HAP-1 (cell line): Measurements from ENCODE around the gene VWC2.

Experiments
- DNase-seq, 2 experiments: peaks; one replicate each; pipeline ENCODE4 v3.0.0-alpha.2; 2016 to 2020; ENCODE audit warnings: low spot score in 2 of 2
- H3K27me3 ChIP-seq: fragments of 250-450 bp; sonication (Bioruptor Pico); 2 replicates; pipeline ENCODE4 v1.5.1; 2020; ENCODE audit warnings: low read depth, mild to moderate bottlenecking, moderate library complexity
- H3K36me3 ChIP-seq: fragments of 250-450 bp; sonication (Bioruptor Pico); replicated peaks from 2 replicates; pipeline ENCODE4 v1.5.1; 2020; ENCODE audit warnings: mild to moderate bottlenecking
- H3K4me1 ChIP-seq: fragments of 250-450 bp; sonication (Bioruptor Pico); 2 replicates; pipeline ENCODE4 v1.5.1; 2020; ENCODE audit warnings: mild to moderate bottlenecking
- H3K4me3 ChIP-seq: fragments of 250-450 bp; sonication (Bioruptor Pico); 2 replicates; pipeline ENCODE4 v1.5.1; 2020; ENCODE audit warnings: mild to moderate bottlenecking, moderate library complexity
- H3K9me3 ChIP-seq: fragments of 250-450 bp; sonication (Bioruptor Pico); 2 replicates; pipeline ENCODE4 v1.5.1; 2020; ENCODE audit warnings: mild to moderate bottlenecking, moderate library complexity
- in situ Hi-C: fragments of 300-500 bp; cut with MboI; formaldehyde crosslinking; loops from 3 replicates; pipeline ENCODE4 v1.14.3; 2020; ENCODE audit warnings: low sequenced_read_pairs, inconsistent platforms, mixed read lengths

The VWC2 gene

DNA sequence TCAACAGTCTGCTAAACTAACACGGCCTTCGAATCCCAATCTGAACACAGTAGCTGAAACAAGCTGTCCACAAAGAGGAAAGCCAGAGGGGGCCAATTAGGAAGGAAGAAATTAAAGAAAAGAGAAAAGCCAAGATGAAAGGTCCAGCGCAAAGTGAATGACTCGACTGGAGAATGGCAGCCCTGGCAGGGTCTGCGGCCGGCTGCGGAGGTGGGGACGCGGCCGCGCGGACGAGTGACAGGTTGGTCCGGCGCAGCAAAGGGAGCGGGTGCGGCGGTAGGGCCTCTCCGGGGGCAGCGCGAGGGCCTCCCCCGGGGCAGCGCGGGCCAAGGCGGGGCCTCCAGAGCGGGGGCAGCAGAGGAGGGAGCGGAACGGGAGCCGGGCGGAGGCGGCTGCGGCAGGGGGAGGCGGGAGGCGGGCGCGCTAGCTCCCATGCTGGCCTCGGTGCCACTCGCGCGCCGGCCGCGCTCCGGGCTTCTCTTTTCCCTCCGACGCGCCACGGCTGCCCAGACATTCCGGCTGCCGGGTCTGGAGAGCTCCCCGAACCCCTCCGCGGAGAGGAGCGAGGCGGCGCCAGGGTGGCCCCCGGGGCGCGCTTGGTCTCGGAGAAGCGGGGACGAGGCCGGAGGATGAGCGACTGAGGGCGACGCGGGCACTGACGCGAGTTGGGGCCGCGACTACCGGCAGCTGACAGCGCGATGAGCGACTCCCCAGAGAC lies at the start of gene VWC2:
Gene VWC2, plus strand, starts transcription at position 421 of the 718 bp plus-strand sequence. CDS start 1,798 bp downstream, outside the sequence.
- H3K9me3 ChIP-seq, result no peaks in the 10 kb centered on the region
- 0 out of 2 replicates have a peak within 1 kb of the TSS, but pooled peaks have one; percentile 6 for H3K4me3 ChIP-seq
- DNase-seq, result no peak
- no peaks in the 10 kb centered on the region for H3K36me3 ChIP-seq
- H3K27me3 ChIP-seq, result peaks cover 19% of the 10 kb centered on the region
- H3K4me1 ChIP-seq, result no peaks in the 10 kb centered on the region
- in situ Hi-C loops, result no loop called here

DNA sequence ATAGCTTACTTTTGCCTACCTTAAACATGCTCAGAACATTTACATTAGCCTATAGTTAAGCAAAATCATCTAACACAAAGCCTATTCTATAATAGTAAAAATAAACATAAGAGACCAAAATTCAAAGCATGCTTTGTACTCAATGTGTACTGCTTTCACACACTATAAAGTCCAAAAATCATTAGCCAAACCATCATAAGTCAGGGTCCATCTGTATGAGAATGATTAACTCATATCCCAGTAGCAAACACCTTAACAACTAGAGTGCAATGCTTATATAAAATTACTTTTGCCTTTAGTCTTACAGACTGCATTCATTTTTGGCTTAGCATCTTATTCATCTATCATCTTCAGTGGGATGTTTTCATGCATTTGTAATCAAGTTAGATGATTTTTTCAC lies 49.4 kb upstream of the VWC2 start:
- H3K36me3 ChIP-seq, result no peaks in the 10 kb centered on the region
- no peaks in the 10 kb centered on the region for H3K27me3 ChIP-seq
- H3K9me3 ChIP-seq, result no peaks in the 10 kb centered on the region
- H3K4me3 ChIP-seq, result no peak overlapping the region
- DNase-seq, result no peak
- in situ Hi-C loops, result no loop called here
- no peaks in the 10 kb centered on the region for H3K4me1 ChIP-seq

DNA sequence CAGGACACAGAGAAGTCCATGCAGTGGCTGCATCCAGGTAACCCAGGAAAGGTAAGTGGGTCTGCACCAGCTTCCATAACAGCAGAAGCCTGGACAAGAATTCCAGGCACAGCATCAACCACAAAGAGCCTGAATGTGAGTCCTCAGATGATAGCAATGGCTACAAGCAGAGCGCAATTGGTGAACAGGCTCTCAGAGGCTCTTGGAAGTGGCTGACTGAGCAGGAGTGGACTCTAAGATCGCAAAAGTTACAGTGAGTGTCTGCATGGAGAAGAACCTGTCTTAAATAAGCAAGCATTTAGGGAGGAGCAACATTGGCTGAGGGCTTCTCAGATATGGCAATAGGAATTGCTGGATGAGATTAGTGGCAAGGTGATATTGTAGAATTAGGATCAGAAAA lies 41.6 kb upstream of the VWC2 start:
- no peaks in the 10 kb centered on the region for H3K9me3 ChIP-seq
- H3K4me1 ChIP-seq, result no peaks in the 10 kb centered on the region
- in situ Hi-C loops, result no loop called here
- H3K27me3 ChIP-seq, result no peaks in the 10 kb centered on the region
- no peak overlapping the region for H3K4me3 ChIP-seq
- DNase-seq, result no peak
- no peaks in the 10 kb centered on the region for H3K36me3 ChIP-seq

DNA sequence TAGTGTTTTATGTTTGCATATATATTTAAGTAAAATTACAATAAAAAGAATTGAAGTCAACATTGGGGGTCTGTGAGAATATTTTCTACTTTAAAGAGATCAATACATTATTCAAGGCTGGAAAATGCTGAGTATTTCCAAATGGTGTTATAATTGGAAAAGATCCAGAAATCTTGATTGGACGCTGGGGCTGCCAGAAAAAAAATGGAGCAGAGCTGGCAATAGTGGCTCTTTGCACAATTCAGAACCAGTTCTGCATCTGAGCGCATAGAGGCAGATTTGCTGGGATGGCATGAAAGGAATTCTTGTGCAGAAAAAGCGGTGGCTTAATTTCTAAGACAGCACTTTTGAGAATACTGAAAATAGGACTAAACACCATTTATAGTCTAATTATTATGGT lies 10.8 kb upstream of the VWC2 start:
- H3K27me3 ChIP-seq, result no peaks in the 10 kb centered on the region
- H3K4me1 ChIP-seq, result peaks cover 3% of the 10 kb centered on the region; the same call in 1 of the 2 replicates
- in situ Hi-C loops, result no loop called here
- no peak for DNase-seq
- no peak overlapping the region for H3K4me3 ChIP-seq
- H3K9me3 ChIP-seq, result no peaks in the 10 kb centered on the region
- H3K36me3 ChIP-seq, result no peaks in the 10 kb centered on the region

DNA sequence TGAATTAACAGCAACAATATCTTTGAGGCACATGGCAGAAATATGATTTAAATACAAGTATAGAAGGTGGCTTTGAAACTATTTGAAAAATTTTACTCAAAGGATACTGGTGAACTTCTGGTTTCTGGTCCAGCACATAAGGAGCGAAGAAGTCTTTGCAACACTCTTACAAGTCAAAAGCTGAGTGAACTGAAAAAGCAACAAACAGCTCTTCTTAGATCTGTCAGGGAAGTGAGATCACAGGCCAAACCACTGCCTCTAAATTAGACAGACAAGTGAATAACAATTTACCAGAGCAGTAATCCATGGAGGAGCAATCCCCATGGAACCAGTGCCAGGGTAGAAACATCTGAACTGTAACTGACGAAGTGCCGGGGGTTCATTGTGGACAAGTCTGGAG lies 9.6 kb upstream of the VWC2 start:
- Histone ChIP-seq H3K9me3 (no peaks in the 10 kb centered on the region), H3K4me3 (no peak overlapping the region), H3K27me3 (no peaks in the 10 kb centered on the region), H3K36me3 (no peaks in the 10 kb centered on the region), H3K4me1 (peaks cover 3% of the 10 kb centered on the region; the same call in 1 of the 2 replicates)
- in situ Hi-C loops, result no loop called here
- DNase-seq, result no peak

DNA sequence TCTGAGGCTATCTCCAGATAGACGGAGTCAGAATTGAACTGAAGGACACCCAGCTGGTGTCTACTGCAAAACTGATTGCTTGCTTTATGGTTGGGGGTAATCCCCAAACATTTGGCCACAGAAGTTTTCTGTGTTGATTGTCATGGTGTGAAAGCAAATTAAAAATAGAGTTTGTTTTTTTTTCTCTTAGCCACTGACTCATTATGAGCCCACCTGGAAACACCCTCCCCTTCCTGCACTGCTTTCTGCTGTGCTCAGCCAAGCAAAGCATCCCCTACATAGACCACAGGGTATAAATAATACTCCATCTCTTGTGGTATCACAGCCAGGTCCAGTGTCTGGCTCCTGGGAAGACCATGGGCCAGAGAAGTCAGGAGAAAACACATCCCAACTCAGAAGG lies 6.5 kb upstream of the VWC2 start:
- in situ Hi-C loops, result no loop called here
- no peaks in the 10 kb centered on the region for H3K27me3 ChIP-seq
- no peaks in the 10 kb centered on the region for H3K36me3 ChIP-seq
- no peaks in the 10 kb centered on the region for H3K9me3 ChIP-seq
- peaks cover under 1% of the 10 kb centered on the region; the same call in 1 of the 2 replicates for H3K4me1 ChIP-seq
- no peak for DNase-seq
- H3K4me3 ChIP-seq, result no peak overlapping the region

DNA sequence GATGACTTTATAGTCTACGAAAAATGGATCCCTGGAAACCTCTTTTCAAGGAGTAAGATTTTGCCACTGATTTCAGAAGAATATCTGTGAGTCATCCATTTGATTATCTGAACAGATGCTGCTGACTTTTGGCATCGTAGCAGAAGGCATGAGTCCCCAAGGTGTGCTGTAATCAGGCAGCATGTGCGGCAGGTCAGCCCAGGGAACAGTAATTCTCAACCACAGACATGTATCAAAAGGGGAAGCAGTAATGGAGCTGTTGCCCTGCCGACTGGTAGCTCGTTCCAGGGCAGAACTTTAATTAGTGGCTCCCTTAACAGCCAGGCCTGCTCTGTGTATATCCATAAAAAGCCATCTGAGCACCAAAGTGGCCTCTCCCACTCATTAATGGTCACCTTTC lies 5.7 kb upstream of the VWC2 start:
- H3K27me3 ChIP-seq, result no peaks in the 10 kb centered on the region
- no peaks in the 10 kb centered on the region for H3K4me1 ChIP-seq
- no peaks in the 10 kb centered on the region for H3K36me3 ChIP-seq
- no peak for DNase-seq
- no peaks in the 10 kb centered on the region for H3K9me3 ChIP-seq
- in situ Hi-C loops, result no loop called here
- H3K4me3 ChIP-seq, result no peak overlapping the region

DNA sequence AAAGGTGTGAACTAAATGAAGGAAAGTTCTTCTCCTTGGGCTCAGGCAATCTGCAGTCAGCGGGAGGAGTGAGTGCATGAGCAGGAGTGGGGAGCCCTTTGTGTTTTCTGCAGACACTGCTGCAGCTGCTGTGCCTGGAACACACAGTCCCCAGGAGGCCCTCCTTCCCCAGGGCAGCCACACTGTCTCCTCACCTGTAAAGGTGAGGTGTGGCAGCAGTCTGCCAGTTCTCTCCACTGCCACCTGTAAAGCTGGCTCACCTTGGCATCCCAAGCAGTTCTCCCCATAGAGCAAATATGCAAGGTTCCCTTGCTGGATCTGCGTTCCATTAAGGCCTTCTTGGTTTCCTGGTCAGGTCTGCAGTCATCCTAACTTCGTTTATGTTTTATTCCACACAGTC lies 5.2 kb upstream of the VWC2 start:
- DNase-seq, result no peak
- Histone ChIP-seq H3K4me1 (no peaks in the 10 kb centered on the region), H3K36me3 (no peaks in the 10 kb centered on the region), H3K27me3 (no peaks in the 10 kb centered on the region), H3K4me3 (no peak overlapping the region), H3K9me3 (no peaks in the 10 kb centered on the region)
- in situ Hi-C loops, result no loop called here

DNA sequence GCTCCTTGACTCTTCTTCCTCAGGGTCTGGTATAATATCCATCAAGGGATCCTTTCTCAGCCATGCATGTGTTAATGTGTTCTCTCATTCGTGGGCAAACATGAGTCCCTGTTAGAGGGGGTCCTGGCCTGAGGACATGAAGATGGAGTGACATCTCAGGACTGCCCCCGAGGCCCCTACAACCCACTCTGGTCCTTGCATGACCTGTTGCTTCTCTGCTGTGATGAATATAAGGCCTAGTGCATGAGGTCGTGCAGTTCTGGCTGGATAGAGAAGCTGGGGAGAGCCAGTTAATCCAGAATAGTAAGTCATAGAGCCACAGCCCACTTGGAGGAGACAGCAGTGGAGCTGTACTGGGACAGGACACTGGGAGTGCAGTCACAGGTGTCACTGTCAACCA lies 4.6 kb upstream of the VWC2 start:
- Histone ChIP-seq H3K4me1 (no peaks in the 10 kb centered on the region), H3K9me3 (no peaks in the 10 kb centered on the region), H3K4me3 (no peak overlapping the region), H3K36me3 (no peaks in the 10 kb centered on the region), H3K27me3 (no peaks in the 10 kb centered on the region)
- no peak for DNase-seq
- in situ Hi-C loops, result no loop called here

DNA sequence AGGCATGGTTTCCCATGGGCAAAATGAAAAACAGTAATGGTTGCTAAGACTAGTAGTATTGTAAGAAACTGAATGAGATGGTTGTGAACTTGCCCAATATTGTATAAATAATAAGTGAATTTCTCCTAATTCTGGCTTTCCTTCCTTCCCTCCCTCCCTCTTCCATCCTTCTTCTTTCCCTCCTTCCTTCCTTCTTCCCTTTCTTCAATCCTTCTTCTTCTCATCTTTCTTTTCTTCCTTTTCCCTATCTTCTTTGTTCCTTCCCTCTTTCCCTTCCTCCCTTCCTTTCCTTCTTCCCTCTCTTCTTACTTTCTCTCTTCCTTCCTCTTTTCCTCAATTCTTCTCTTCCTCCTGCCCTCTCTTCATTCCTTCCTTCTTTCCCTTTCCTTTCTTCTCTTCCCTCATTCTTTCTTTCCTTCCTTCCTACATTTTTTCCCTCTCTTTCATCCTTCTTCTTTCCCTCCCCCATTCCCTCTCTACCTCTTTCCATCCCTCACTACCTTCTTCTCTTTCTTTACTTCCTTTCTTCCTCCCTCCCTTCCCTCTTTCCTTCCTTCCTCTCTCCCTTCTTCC lies 4.1 kb upstream of the VWC2 start:
- no peak for DNase-seq
- H3K9me3 ChIP-seq, result no peaks in the 10 kb centered on the region
- H3K4me1 ChIP-seq, result no peaks in the 10 kb centered on the region
- H3K4me3 ChIP-seq, result no peak overlapping the region
- in situ Hi-C loops, result no loop called here
- H3K36me3 ChIP-seq, result no peaks in the 10 kb centered on the region
- peaks cover 2% of the 10 kb centered on the region; the same call in 1 of the 2 replicates for H3K27me3 ChIP-seq

DNA sequence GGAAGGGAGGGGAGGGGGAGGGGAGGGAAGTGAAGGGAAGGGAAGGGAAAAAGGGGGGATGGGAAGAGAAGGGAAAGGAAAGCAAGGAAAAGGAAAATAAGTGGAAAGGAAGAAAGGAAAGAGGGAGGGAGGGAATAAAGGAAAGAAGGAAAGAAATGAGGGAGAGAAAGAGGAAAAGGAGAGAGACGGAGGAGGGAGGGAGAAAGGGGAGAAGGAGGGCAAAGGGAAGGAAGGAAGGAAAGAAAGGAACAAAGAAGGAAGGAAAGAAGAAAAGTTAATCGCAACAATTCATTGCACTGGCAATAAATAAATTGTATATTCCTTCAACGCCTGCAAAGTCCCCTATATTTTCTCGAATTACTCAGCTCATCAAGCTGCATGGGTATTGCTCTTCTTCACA lies 2.6 kb upstream of the VWC2 start:
- Histone ChIP-seq H3K9me3 (no peaks in the 10 kb centered on the region), H3K4me1 (no peaks in the 10 kb centered on the region), H3K4me3 (no peak overlapping the region), H3K36me3 (no peaks in the 10 kb centered on the region), H3K27me3 (peaks cover 10% of the 10 kb centered on the region)
- DNase-seq, result no peak
- in situ Hi-C loops, result no loop called here

DNA sequence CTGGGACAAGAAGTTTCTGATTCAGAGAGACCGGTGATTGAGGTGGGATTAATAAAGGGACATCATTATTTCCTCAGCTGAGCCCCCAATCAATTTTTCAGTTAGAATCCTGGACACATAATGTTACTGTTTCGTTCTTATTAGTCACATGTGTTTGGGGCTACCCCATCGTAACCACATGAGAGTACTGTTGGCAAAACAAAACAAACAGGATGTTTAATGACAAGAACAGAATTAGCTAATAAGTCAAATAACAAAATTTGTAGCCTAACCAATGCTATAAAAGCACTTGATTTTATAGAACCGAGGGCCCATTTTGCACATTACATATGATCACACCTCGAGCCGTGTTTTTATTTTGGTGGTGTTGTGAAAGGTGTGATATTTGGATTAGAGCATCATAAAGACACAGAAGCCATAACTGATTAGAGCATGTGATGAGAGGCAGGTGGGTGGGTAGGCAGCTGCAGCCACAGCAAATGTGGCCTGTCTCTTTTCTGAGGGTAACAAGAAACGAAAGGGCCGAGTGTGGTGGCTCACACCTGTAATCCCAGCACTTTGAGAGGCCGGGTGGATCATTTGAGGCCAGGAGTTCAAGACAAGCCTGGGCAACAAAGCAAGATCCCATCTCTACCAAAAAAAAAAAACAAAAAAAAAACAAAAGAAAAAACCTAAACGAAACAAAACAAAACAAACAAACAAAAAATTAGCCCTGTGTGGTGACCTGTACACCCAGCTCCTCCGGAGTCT lies 1.8 kb upstream of the VWC2 start:
- no peaks in the 10 kb centered on the region for H3K4me1 ChIP-seq
- in situ Hi-C loops, result no loop called here
- H3K27me3 ChIP-seq, result peaks cover 16% of the 10 kb centered on the region

DNA sequence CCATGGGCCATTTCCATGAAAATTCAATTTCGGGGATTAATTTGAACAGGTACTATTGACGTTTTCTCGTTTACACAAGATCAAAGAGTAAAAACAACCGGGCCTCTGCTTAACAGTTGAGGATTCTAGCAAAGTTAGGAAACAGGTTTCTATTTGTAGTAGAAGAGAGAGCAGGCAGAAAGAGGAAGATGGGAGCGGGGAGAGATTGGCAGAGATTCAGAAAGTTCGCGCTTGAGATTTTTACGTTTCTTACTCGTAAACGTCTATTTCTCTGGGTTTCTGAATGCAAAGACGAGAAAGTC lies 571 bp upstream of the VWC2 start:
- no peaks in the 10 kb centered on the region for H3K4me1 ChIP-seq
- no peak for DNase-seq
- in situ Hi-C loops, result no loop called here
- no peak overlapping the region for H3K4me3 ChIP-seq
- H3K9me3 ChIP-seq, result no peaks in the 10 kb centered on the region
- H3K27me3 ChIP-seq, result peaks cover 19% of the 10 kb centered on the region
- H3K36me3 ChIP-seq, result no peaks in the 10 kb centered on the region

More for the DNA sequence above, 1.8 kb upstream of the VWC2 start:
- DNase-seq, result no peak
- no peaks in the 10 kb centered on the region for H3K9me3 ChIP-seq
- no peaks in the 10 kb centered on the region for H3K36me3 ChIP-seq
- H3K4me3 ChIP-seq, result no peak overlapping the region

DNA sequence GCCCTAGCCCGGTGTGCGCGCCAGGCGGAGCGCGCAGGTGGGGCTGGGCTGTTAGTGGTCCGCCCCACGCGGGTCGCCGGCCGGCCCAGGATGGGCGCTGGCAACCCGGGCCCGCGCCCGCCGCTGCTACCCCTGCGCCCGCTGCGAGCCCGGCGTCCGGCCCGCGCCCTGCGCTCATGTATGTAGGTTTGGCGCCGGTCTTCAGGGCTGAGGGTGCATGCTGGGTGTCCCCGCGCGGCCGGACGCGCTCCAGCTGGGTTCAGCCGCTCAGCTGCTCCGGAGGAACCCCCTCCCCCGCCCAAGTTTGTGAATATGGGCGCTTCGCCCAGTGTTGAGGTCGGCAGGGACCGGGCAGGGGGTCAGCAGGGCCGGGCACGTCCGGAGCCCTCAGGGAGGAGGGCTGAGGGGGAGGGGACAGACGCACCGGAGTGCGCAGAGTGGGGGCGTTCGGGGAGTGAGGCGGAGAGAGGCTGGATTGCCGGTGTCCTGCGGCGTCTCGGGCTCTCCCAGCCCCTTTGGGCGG lies 559 bp downstream of the VWC2 start:
- Histone ChIP-seq H3K4me1 (no peaks in the 10 kb centered on the region), H3K9me3 (no peaks in the 10 kb centered on the region), H3K4me3 (0 out of 2 replicates have a peak overlapping the region, but pooled peaks have one; percentile 6), H3K36me3 (no peaks in the 10 kb centered on the region), H3K27me3 (peaks cover 19% of the 10 kb centered on the region)
- in situ Hi-C loops, result no loop called here
- no peak for DNase-seq
